ENCODE data around the gene HAGHL.
"Not testable (repeated sequence)": the region's sequence is repeated elsewhere in the genome, so short reads cannot be mapped to it uniquely, and the experiment has no call there.

HAGHL gene

DNA sequence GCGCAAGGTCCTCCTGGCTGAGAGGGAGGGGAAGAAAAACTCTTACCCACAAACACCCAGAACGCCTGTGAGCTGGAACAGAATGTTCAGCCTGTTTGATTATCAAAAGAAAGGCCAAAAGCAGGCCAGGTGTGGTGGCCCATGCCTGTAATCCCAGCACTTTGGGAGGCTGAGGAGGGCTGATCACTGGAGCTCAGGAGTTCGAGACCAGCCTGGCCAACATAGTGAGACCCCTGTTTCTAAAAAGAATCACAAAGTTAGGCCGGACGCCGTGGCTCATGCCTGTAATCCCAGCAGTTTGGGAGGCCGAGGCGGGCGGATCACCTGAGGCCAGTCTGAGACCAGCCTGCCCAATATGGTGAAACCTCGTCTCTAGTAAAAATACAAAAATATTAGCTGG lies 49.4 kb downstream of the HAGHL start:
- H3K27ac ChIP-seq (ENCODE audit: insufficient read depth, low read depth, low read length, poor library complexity, severe bottlenecking); H3K36me3 ChIP-seq (ENCODE audit: control insufficient read depth, insufficient read depth, low read length); H3K4me1 ChIP-seq (ENCODE audit: control insufficient read depth, insufficient read depth, low read length); H3K4me3 ChIP-seq (ENCODE audit: insufficient read depth, low read depth, low read length); H3K9me3 ChIP-seq (ENCODE audit: control insufficient read depth, low read length); H3K27me3 ChIP-seq (ENCODE audit: control insufficient read depth, insufficient read depth, low read length, poor library complexity, severe bottlenecking): not testable (repeated sequence)
- WGBS, 2 experiments: 91 to 92% methylated on average over 10 of the region's 10 CpGs

DNA sequence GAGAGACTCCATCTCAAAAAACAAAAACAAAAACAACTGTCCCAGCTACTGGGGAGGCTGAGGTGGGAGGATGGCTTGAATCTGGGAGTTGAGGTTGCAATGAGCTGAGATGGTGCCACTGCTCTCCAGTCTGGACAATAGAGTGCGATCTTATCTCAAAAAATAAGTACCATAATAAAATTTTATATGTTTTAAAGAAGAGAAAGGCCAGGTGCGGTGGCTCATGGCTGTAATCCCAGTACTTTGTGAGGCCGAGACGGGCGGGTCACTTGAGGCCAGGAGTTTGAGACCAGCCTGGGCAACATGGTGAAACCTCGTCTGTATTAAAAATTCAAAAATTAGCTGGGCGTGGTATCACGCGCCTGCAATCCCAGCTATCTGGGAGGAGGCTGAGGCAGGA lies 49.9 kb downstream of the HAGHL start:
- Histone ChIP-seq H3K36me3 (ENCODE audit: control insufficient read depth, insufficient read depth, low read length) (no peaks in the 10 kb centered on the region), H3K27ac (ENCODE audit: insufficient read depth, low read depth, low read length, poor library complexity, severe bottlenecking) (no peak overlapping the region), H3K4me1 (ENCODE audit: control insufficient read depth, insufficient read depth, low read length) (no peaks in the 10 kb centered on the region), H3K9me3 (ENCODE audit: control insufficient read depth, low read length) (no peaks in the 10 kb centered on the region), H3K27me3 (ENCODE audit: control insufficient read depth, insufficient read depth, low read length, poor library complexity, severe bottlenecking) (peaks cover 9% of the 10 kb centered on the region), H3K4me3 (ENCODE audit: insufficient read depth, low read depth, low read length) (no peak overlapping the region)
- WGBS, 2 experiments: 90 to 94% methylated on average over 9 of the region's 9 CpGs

DNA sequence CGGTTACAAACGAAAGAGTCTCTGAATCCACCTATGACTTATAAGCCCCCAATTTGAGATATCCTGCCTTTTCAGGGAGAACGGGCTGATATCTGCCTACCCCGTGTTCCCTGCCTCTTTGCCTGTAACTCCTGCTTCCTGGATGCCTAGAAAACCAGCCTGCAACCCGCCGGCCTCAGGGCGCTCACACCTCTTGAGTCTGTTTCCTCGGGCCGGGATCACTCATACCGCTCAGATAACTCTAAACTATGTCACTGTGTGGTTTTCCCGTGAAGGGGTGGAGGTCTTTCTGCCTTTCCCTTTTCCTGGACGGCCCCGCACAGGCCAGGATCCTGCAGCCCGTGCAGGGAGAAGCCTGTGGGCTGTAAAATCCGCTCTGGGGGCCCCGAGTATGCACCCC lies 50.9 kb downstream of the HAGHL start:
- Histone ChIP-seq H3K36me3 (ENCODE audit: control insufficient read depth, insufficient read depth, low read length) (no peaks in the 10 kb centered on the region), H3K27me3 (ENCODE audit: control insufficient read depth, insufficient read depth, low read length, poor library complexity, severe bottlenecking) (peaks cover 9% of the 10 kb centered on the region), H3K27ac (ENCODE audit: insufficient read depth, low read depth, low read length, poor library complexity, severe bottlenecking) (no peak overlapping the region), H3K9me3 (ENCODE audit: control insufficient read depth, low read length) (no peaks in the 10 kb centered on the region), H3K4me3 (ENCODE audit: insufficient read depth, low read depth, low read length) (no peak overlapping the region), H3K4me1 (ENCODE audit: control insufficient read depth, insufficient read depth, low read length) (no peaks in the 10 kb centered on the region)
- WGBS, 2 experiments: 69 to 75% methylated on average over 16 of the region's 16 CpGs

DNA sequence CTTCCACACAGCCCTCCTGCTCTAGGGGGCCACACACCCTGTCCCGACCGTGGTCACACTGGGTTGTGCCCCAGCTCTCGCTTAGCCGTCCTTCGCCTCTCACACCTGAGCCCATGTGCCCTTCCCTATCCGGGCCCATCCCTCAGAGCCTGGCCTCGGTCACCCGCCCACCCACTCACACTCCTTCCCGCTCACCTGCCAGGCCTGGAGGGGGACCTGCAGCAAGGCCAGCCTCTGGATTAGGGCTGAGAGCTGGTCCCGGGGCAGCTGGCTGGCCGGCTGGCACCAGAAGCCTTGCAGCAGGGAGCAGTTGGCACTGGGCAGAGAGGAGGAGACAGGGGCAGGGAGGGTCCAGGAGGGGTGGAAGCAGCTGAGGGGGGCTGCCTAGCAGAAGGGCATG lies 51.5 kb downstream of the HAGHL start:
- H3K27me3 ChIP-seq (ENCODE audit: control insufficient read depth, insufficient read depth, low read length, poor library complexity, severe bottlenecking): peaks cover 9% of the 10 kb centered on the region
- WGBS, 2 experiments: 86 to 88% methylated on average over 11 of the region's 11 CpGs
- H3K4me3 ChIP-seq (ENCODE audit: insufficient read depth, low read depth, low read length): no peak overlapping the region
- H3K9me3 ChIP-seq (ENCODE audit: control insufficient read depth, low read length): no peaks in the 10 kb centered on the region
- no peak overlapping the region for H3K27ac ChIP-seq (ENCODE audit: insufficient read depth, low read depth, low read length, poor library complexity, severe bottlenecking)
- no peaks in the 10 kb centered on the region for H3K36me3 ChIP-seq (ENCODE audit: control insufficient read depth, insufficient read depth, low read length)
- H3K4me1 ChIP-seq (ENCODE audit: control insufficient read depth, insufficient read depth, low read length): no peaks in the 10 kb centered on the region

DNA sequence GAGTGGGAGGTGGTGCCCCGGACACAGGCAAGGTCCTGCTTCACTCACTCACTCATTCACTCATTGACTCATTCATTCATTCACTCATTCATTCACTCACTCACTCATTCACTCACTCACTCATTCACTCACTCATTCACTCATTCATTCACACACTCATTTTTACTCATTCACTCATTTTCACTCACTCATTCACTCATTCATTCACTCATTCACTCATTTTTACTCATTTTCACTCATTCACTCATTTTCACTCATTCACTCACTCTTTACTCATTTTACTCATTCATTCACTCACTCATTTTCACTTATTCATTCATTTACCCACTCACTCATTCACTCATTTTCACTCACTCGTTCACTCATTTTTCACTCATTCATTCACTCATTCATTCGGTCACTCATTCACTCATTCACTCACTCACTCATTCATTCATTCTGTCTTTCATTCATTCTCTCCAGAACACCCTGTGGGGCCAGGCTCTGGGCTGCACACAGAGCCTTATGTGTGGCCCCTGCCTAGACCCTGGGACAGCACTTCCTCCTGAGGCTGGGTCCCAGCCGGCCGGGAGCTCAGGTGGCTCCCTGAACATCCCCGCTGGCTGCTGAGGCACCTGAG lies 52.1 kb downstream of the HAGHL start:
- Histone ChIP-seq H3K27ac (ENCODE audit: insufficient read depth, low read depth, low read length, poor library complexity, severe bottlenecking) (no peak overlapping the region), H3K4me1 (ENCODE audit: control insufficient read depth, insufficient read depth, low read length) (no peaks in the 10 kb centered on the region), H3K27me3 (ENCODE audit: control insufficient read depth, insufficient read depth, low read length, poor library complexity, severe bottlenecking) (peaks cover 9% of the 10 kb centered on the region), H3K4me3 (ENCODE audit: insufficient read depth, low read depth, low read length) (no peak overlapping the region), H3K9me3 (ENCODE audit: control insufficient read depth, low read length) (no peaks in the 10 kb centered on the region), H3K36me3 (ENCODE audit: control insufficient read depth, insufficient read depth, low read length) (no peaks in the 10 kb centered on the region)
- WGBS, 2 experiments: 88 to 91% methylated on average over 6 of the region's 6 CpGs
